NCI-H460 (cell line): Measurements from ENCODE around the gene GPR87. TPM values are rescaled to one million over a fixed set of nuclear protein-coding genes. Genes with fewer than 3 reads are reported as not detected.

Source experiments
- total RNA-seq: library from RNA; depleted of rRNA; stranded (reverse); fragments of >200 nt; shearing (Covaris generic); gene quantifications from 2 replicates; pipeline ENCODE4 v1.2.3, GENCODE V29; 2014; rRNA removed

GPR87 gene
- total RNA-seq, 1 experiment from 2014 or later = not detected

Other genes with a start within 250 kb of the GPR87 start
- gene MED12L, start 231.2 kb downstream of the GPR87 start, total RNA-seq = 0.35 and 0.54 TPM in 2 replicates
- gene GPR171, start 113.6 kb downstream of the GPR87 start, total RNA-seq = not detected in 2 replicates
- gene P2RY14, start 38.3 kb downstream of the GPR87 start, total RNA-seq = not detected in 2 replicates
- not detected in 2 replicates for gene P2RY13, start 12.7 kb upstream of the GPR87 start, total RNA-seq
- not detected in 2 replicates for gene P2RY12, start 67.9 kb upstream of the GPR87 start, total RNA-seq
- gene IGSF10, start 144.2 kb upstream of the GPR87 start, total RNA-seq = 0.14 and 0.15 TPM in 2 replicates